SK-N-SH treated with all-trans-retinoic acid at 6 μM for 48 hours (cell line): ENCODE data around the gene KLHDC7A.

Experiments
- ARNTL ChIP-seq: fragments of 450-650 bp; formaldehyde crosslinking; IDR thresholded peaks from 2 replicates; pipeline ENCODE4 v1.5.0; 2020; ENCODE audit warnings: low read depth, mild to moderate bottlenecking, moderate library complexity, borderline replicate concordance
- CSDC2 ChIP-seq: fragments of 250-450 bp; sonication (Bioruptor Pico); IDR thresholded peaks from 2 replicates; pipeline ENCODE4 v1.5.0; 2020; ENCODE audit warnings: mild to moderate bottlenecking, moderate library complexity
- ISL1 ChIP-seq: fragments of 250-450 bp; sonication (Bioruptor Pico); IDR thresholded peaks from 2 replicates; pipeline ENCODE4 v2.1.2; 2022; ENCODE audit warnings: mild to moderate bottlenecking, moderate library complexity
- PATZ1 ChIP-seq: fragments of 250-450 bp; sonication (Bioruptor Pico); IDR thresholded peaks from 2 replicates; pipeline ENCODE4 v1.8.0; 2020; ENCODE audit warnings: mild to moderate bottlenecking, moderate library complexity, borderline replicate concordance
- POU6F1 ChIP-seq: fragments of 250-450 bp; sonication (Bioruptor Pico); IDR thresholded peaks from 2 replicates; pipeline ENCODE4 v1.8.0; 2021; ENCODE audit warnings: low read depth, mild to moderate bottlenecking, moderate library complexity, borderline replicate concordance
- RARB ChIP-seq: fragments of 250-450 bp; sonication (Bioruptor Pico); IDR thresholded peaks from 2 replicates; pipeline ENCODE4 v1.8.0; 2021; ENCODE audit warnings: mild to moderate bottlenecking, moderate library complexity
- TOX ChIP-seq: fragments of 250-450 bp; sonication (Bioruptor Pico); IDR thresholded peaks from 2 replicates; pipeline ENCODE4 v1.8.0; 2021; ENCODE audit warnings: mild to moderate bottlenecking, moderate library complexity, borderline replicate concordance
- ZFP30 ChIP-seq: fragments of 450-650 bp; formaldehyde crosslinking; IDR thresholded peaks from 2 replicates; pipeline ENCODE4 v1.5.0; 2022; ENCODE audit warnings: mild to moderate bottlenecking, moderate library complexity
- ZNF70 ChIP-seq: fragments of 450-650 bp; formaldehyde crosslinking; IDR thresholded peaks from 2 replicates; pipeline ENCODE4 v1.5.0; 2020; ENCODE audit warnings: mild to moderate bottlenecking, moderate library complexity

GRCh38 chr1:18511874-18512150, 31.1 kb downstream of the KLHDC7A start:
- TF ChIP-seq TOX (CRISPR knock-in tag) (no peak), PATZ1 (CRISPR knock-in tag) (no peak), ZNF70 (CRISPR knock-in tag) (no peak), POU6F1 (CRISPR knock-in tag) (no peak), ARNTL (CRISPR knock-in tag) (no peak), RARB (CRISPR knock-in tag) (no peak), ZFP30 (CRISPR knock-in tag) (no peak), CSDC2 (CRISPR knock-in tag) (no peak), ISL1 (CRISPR knock-in tag) (no peak)
